Fibroblast of lung (primary cell): ENCODE measurements around the gene GMEB1. TPM values are rescaled to one million over a fixed set of nuclear protein-coding genes. Genes with fewer than 3 reads are reported as not detected.
"Not testable (repeated sequence)": the region's sequence is repeated elsewhere in the genome, so short reads cannot be mapped to it uniquely, and the experiment has no call there.

Experiments
- DNase-seq, 2 donors: peaks; one replicate each; pipeline versions ENCODE4 v3.0.0 to v3.0.0-alpha.2; 2010; ENCODE audit warnings: low read depth in 2 of 2
- H2AFZ ChIP-seq: 2 replicates; pipeline ENCODE4 v1.5.1; 2012; ENCODE audit warnings: low read length, control low read depth, inconsistent platforms
- H3K27ac ChIP-seq: 2 replicates; pipeline ENCODE4 v1.5.1; 2011; ENCODE audit warnings: low read length, control low read depth; ENCODE audit not compliant: insufficient read depth
- H3K27me3 ChIP-seq: 2 replicates; pipeline ENCODE4 v1.5.1; 2011; ENCODE audit warnings: mild to moderate bottlenecking, low read length; ENCODE audit not compliant: control insufficient read depth, insufficient read depth
- H3K36me3 ChIP-seq: 2 replicates; pipeline ENCODE4 v1.5.1; 2011; ENCODE audit warnings: low read length; ENCODE audit not compliant: control insufficient read depth, insufficient read depth
- H3K4me1 ChIP-seq: 2 replicates; pipeline ENCODE4 v1.5.1; 2011; ENCODE audit warnings: low read length; ENCODE audit not compliant: control insufficient read depth, insufficient read depth; ENCODE audit errors: extremely low read depth
- H3K4me2 ChIP-seq: 2 replicates; pipeline ENCODE4 v1.5.1; 2011; ENCODE audit warnings: low read length, control low read depth; ENCODE audit not compliant: insufficient read depth; ENCODE audit errors: extremely low read depth
- H3K4me3 ChIP-seq, 4 experiments: fragments of 200-600 bp in 1 of 4; sonication (generic) in 1 of 4; replicated peaks in 1 of 4; 2 replicates each; pipeline ENCODE4 v1.5.1; 2011 to 2016; ENCODE audit warnings: low read length in 4 of 4, low read depth in 3 of 4, mild to moderate bottlenecking in 3 of 4, control low read depth in 2 of 4, inconsistent platforms in 1 of 4, mixed read lengths in 1 of 4; ENCODE audit not compliant: insufficient read depth in 1 of 4; ENCODE audit errors: control extremely low read depth in 1 of 4
- H3K79me2 ChIP-seq: 2 replicates; pipeline ENCODE4 v1.5.1; 2012; ENCODE audit warnings: mild to moderate bottlenecking, low read length, inconsistent platforms; ENCODE audit not compliant: control insufficient read depth, insufficient read depth
- H3K9ac ChIP-seq: 2 replicates; pipeline ENCODE4 v1.5.1; 2011; ENCODE audit warnings: mild to moderate bottlenecking, low read length, control low read depth; ENCODE audit not compliant: insufficient read depth
- H3K9me3 ChIP-seq: 2 replicates; pipeline ENCODE4 v1.5.1; 2012; ENCODE audit warnings: low read depth, low read length; ENCODE audit not compliant: control insufficient read depth, insufficient read depth
- H4K20me1 ChIP-seq: 2 replicates; pipeline ENCODE4 v1.5.1; 2011; ENCODE audit warnings: low read length; ENCODE audit not compliant: control insufficient read depth, insufficient read depth; ENCODE audit errors: extremely low read depth
- EZH2 ChIP-seq: IDR thresholded peaks from 2 replicates; pipeline ENCODE4 v1.5.1; 2012; ENCODE audit warnings: low read length, control low read depth, mild to moderate bottlenecking; ENCODE audit errors: missing control alignments
- polyA plus RNA-seq, 2 donors: library from polyadenylated mRNA; depleted of rRNA in 1 of 2; stranded (reverse) in 1 of 2; unstranded in 1 of 2; fragments of >200 nt; gene quantifications; 2 replicates each; pipeline ENCODE4 v1.2.1, GENCODE V29; 2011 to 2012; ENCODE audit warnings: missing spikeins in 1 of 2
- total RNA-seq: library from RNA; depleted of rRNA; stranded (reverse); fragments of >200 nt; gene quantifications from 2 replicates; pipeline ENCODE4 v1.2.1, GENCODE V29; 2014
- TF ChIP-seq, protein P1 (sequence below), 2 donors: IDR thresholded peaks in 1 of 2; conservative IDR thresholded peaks in 1 of 2; 1 replicate in 1 of 2; 2 replicates in 1 of 2; pipeline ENCODE4 v1.5.1; 2011 to 2012; ENCODE audit warnings: low read length in 2 of 2, control low read depth in 1 of 2, inconsistent platforms in 1 of 2, low read depth in 1 of 2, mild to moderate bottlenecking in 1 of 2

Gene GMEB1
- total and polyA plus RNA-seq, 2 donors (not counting 1 experiment from before 2014, with no cell fraction given), result 5.4 to 8.9 TPM

DNA sequence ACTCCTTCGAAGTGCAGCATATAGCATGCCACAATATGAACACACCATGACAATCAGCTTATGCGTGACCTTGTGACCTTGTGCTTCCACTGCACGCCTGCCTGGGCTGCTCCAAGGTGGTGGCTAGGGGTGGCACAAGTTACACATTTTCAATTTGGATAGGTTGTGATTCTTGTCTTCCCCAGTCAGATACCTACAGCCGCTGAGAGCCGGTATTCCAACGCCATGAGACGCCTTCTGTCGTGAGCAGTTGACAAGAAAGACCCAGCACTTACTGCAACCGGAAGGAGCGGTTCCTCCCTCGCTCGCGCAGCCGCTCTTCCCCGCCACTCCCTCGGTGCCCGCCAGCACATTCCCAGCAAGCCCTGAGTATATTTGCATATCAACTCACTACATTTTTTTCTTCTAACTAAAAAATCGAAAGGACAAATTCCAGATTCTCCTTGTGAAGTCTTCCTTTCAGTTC, 20.5 kb upstream of the GMEB1 start:
- Histone ChIP-seq H3K9me3 (no peaks in the 10 kb centered on the region), H3K27ac (peak overlapping the region; percentile 95), H2AFZ (peak overlapping the region; percentile 89), H3K9ac (peak overlapping the region; percentile 73), H4K20me1 (no peaks in the 10 kb centered on the region), H3K27me3 (no peaks in the 10 kb centered on the region), H3K79me2 (no peaks in the 10 kb centered on the region), H3K4me2 (peak overlapping the region; percentile 83), H3K36me3 (no peaks in the 10 kb centered on the region), H3K4me3 (peak overlapping the region in 3 of 4 experiments; percentile 39 to 55 (median 54)), H3K4me1 (peaks cover 13% of the 10 kb centered on the region)
- TF ChIP-seq, protein P1, sequence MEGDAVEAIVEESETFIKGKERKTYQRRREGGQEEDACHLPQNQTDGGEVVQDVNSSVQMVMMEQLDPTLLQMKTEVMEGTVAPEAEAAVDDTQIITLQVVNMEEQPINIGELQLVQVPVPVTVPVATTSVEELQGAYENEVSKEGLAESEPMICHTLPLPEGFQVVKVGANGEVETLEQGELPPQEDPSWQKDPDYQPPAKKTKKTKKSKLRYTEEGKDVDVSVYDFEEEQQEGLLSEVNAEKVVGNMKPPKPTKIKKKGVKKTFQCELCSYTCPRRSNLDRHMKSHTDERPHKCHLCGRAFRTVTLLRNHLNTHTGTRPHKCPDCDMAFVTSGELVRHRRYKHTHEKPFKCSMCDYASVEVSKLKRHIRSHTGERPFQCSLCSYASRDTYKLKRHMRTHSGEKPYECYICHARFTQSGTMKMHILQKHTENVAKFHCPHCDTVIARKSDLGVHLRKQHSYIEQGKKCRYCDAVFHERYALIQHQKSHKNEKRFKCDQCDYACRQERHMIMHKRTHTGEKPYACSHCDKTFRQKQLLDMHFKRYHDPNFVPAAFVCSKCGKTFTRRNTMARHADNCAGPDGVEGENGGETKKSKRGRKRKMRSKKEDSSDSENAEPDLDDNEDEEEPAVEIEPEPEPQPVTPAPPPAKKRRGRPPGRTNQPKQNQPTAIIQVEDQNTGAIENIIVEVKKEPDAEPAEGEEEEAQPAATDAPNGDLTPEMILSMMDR (conservative IDR thresholded peaks at IDR 0.05 in 1 of 2, IDR thresholded peaks at IDR 0.05 in 1 of 2; ENCODE audit: low read depth in 1 of 2, low read length in 2 of 2), result no peak
- no peak for TF ChIP-seq EZH2
- DNase-seq, result peak; percentile 92 to 95

DNA sequence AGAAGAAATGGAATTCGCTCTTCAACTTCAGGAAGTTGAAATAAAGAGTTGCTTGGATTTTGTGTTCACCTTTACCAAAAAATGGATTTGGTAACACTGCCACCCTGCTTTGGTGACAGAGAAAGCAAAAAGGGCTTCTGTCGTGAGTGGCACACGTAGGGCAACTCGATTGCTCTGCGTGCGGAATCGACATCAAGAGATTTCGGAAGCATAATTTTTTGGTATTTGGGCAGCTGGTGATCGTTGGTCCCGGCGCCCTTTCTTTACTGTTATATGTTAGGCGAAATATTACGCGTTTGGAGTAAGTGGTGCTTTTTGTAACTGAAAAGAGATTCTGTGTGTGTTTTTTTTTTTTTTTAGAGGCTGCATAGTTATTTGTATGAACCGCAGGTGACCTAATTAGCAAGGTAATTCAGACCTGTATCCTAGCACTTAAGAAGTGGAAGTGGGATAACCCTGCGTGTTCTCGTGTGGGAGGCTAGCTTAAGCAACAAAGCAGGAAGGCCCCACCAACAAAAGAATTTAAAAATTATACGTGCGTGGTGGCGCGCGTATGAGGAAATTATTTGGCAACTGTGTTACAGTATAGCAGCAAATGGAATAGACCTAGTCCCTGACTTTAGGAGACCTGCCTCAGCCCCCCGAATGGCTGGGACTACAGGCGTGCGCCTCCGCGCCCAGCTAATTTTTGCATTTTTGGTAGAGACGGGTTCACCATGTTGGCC, 19.9 kb upstream of the GMEB1 start, which contains the start of gene RNU11:
Gene RNU11, plus strand, starts transcription at position 127 of the 725 bp plus-strand sequence.
- DNase-seq, result peak; percentile 99
- peak within 1 kb of the TSS in 3 of 4 experiments; percentile 39 to 55 (median 54) for H3K4me3 ChIP-seq
- H3K27ac ChIP-seq, result peak within 1 kb of the TSS; percentile 95
- H3K4me2 ChIP-seq, result peak within 1 kb of the TSS; percentile 83
- peaks cover 13% of the 10 kb centered on the region for H3K4me1 ChIP-seq
- no peaks in the 10 kb centered on the region for H3K79me2 ChIP-seq
- TF ChIP-seq, protein P1 (conservative IDR thresholded peaks at IDR 0.05 in 1 of 2, IDR thresholded peaks at IDR 0.05 in 1 of 2; ENCODE audit: low read depth in 1 of 2, low read length in 2 of 2), result peak in 1 of 2 donors; percentile 2
- no peak for TF ChIP-seq EZH2
- no peaks in the 10 kb centered on the region for H3K9me3 ChIP-seq
- H2AFZ ChIP-seq, result peak within 1 kb of the TSS; percentile 89
- H3K36me3 ChIP-seq, result no peaks in the 10 kb centered on the region
- no peaks in the 10 kb centered on the region for H3K27me3 ChIP-seq
- H3K9ac ChIP-seq, result peak within 1 kb of the TSS; percentile 73
- H4K20me1 ChIP-seq, result no peaks in the 10 kb centered on the region

DNA sequence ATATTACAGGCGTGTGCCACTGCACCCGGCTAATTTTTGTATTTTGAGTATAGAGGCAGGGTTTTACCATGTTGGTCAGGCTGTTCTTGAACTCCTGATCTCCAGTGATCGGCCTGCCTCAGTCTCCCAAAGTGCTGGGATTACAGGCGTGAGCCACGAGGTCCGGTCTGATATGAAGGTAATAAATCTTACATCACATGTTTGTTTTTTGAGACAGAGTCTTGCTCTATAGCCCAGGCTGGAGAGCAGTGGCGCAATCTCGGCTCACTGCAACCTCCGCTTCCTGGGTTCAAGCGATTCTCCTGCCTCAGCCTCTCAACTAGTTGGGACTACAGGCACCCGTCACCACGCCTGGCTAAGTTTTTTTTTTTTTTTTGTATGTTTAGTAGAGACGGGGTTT, 15.5 kb upstream of the GMEB1 start:
- H3K9me3 ChIP-seq, result not testable (repeated sequence)

More for the DNA sequence above, 15.5 kb upstream of the GMEB1 start:
- not testable (repeated sequence) for DNase-seq, H4K20me1 ChIP-seq, H3K36me3 ChIP-seq, H3K79me2 ChIP-seq, H3K27ac ChIP-seq, H3K4me1 ChIP-seq, H2AFZ ChIP-seq, H3K4me2 ChIP-seq, H3K27me3 ChIP-seq, H3K4me3 ChIP-seq, H3K9ac ChIP-seq
